ENCODE results near the gene INTS1. TPM values are rescaled to one million over a fixed set of nuclear protein-coding genes. Genes with fewer than 3 reads are reported as not detected.
"Not testable (repeated sequence)": the region's sequence is repeated elsewhere in the genome, so short reads cannot be mapped to it uniquely, and the experiment has no call there.

Gene INTS1
- polyA plus RNA-seq, 5 donors, result 38.0 to 68.0 (median 51.8) TPM

- no peak for DNase-seq
Observed at GRCh38 chr7:1533255-1533546, 29.0 kb upstream of the INTS1 start.

GRCh38 chr7:1532456-1533254, 28.5 kb upstream of the INTS1 start:
- peak in 1 of 2 donors; percentile 41 for DNase-seq

- DNase-seq, result no peak
Observed at GRCh38 chr7:1531979-1532455, 27.8 kb upstream of the INTS1 start.

GRCh38 chr7:1531263-1531978, 27.2 kb upstream of the INTS1 start:
- DNase-seq, result no peak

GRCh38 chr7:1530946-1531262, 26.7 kb upstream of the INTS1 start:
- no peak for DNase-seq

- DNase-seq, result no peak
Observed at GRCh38 chr7:1529383-1530116, 25.4 kb upstream of the INTS1 start.

- DNase-seq, result no peak
Observed at GRCh38 chr7:1526271-1526754, 22.1 kb upstream of the INTS1 start.

- DNase-seq, result no peak
Observed at GRCh38 chr7:1525409-1525808, 21.2 kb upstream of the INTS1 start.

GRCh38 chr7:1523844-1524243, 19.7 kb upstream of the INTS1 start:
- no peak for DNase-seq

GRCh38 chr7:1523208-1523607, 19.0 kb upstream of the INTS1 start:
- DNase-seq, result no peak

GRCh38 chr7:1521456-1521855, 17.3 kb upstream of the INTS1 start:
- no peak for DNase-seq

GRCh38 chr7:1520539-1521234, 16.5 kb upstream of the INTS1 start:
- DNase-seq, result no peak

- DNase-seq, result not testable (repeated sequence)
Observed at GRCh38 chr7:1519322-1519922, 15.2 kb upstream of the INTS1 start.

GRCh38 chr7:1516586-1517251, 12.5 kb upstream of the INTS1 start:
- no peak for DNase-seq

GRCh38 chr7:1515509-1515967, 11.3 kb upstream of the INTS1 start:
- DNase-seq, result not testable (repeated sequence)

- no peak for DNase-seq
Observed at GRCh38 chr7:1514995-1515401, 10.8 kb upstream of the INTS1 start.

GRCh38 chr7:1514407-1514806, 10.2 kb upstream of the INTS1 start:
- no peak for DNase-seq

GRCh38 chr7:1513657-1514095, 9.5 kb upstream of the INTS1 start:
- DNase-seq, result no peak

GRCh38 chr7:1512781-1513656, 8.8 kb upstream of the INTS1 start:
- no peak for DNase-seq
